Kidney (tissue), 14 donors: ENCODE data around the gene HOXB5. TPM values are rescaled to one million over a fixed set of nuclear protein-coding genes. Genes with fewer than 3 reads are reported as not detected.

Experiments used
- DNase-seq, 5 donors: peaks; one replicate each; pipeline ENCODE4 v3.0.0-alpha.2; 2013 to 2020
- FAIRE-seq: peaks from 2 replicates; lab custom pipeline; 2012; peaks lifted over from hg19 to GRCh38; lab: Jason Lieb, UNC
- H3K27ac ChIP-seq, 2 donors: one replicate each; pipeline ENCODE4 v1.7.0; 2013; ENCODE audit warnings: low read depth in 2 of 2, low read length in 2 of 2, inconsistent platforms in 1 of 2
- H3K27me3 ChIP-seq: one replicate; pipeline ENCODE4 v1.7.1; 2013; ENCODE audit warnings: low read length, inconsistent platforms; ENCODE audit not compliant: control insufficient read depth, insufficient read depth
- H3K36me3 ChIP-seq, 3 donors: one replicate each; pipeline versions ENCODE4 v1.7.0 to v1.7.1; 2013; ENCODE audit warnings: low read length in 3 of 3, control low read depth in 1 of 3, inconsistent platforms in 1 of 3; ENCODE audit not compliant: insufficient read depth in 3 of 3, control insufficient read depth in 2 of 3
- H3K4me1 ChIP-seq, 3 donors: one replicate each; pipeline versions ENCODE4 v1.7.0 to v1.7.1; 2013; ENCODE audit warnings: low read length in 3 of 3, inconsistent platforms in 1 of 3, low read depth in 1 of 3; ENCODE audit not compliant: control insufficient read depth in 2 of 3, insufficient read depth in 2 of 3
- H3K4me3 ChIP-seq, 3 donors: one replicate each; pipeline versions ENCODE4 v1.7.0 to v1.8.1; 2013; ENCODE audit warnings: low read length in 3 of 3, control low read depth in 1 of 3, inconsistent platforms in 1 of 3
- H3K9ac ChIP-seq, 3 donors: one replicate each; pipeline versions ENCODE4 v1.7.0 to v1.7.1; 2013; ENCODE audit warnings: low read length in 3 of 3, control low read depth in 1 of 3, inconsistent platforms in 1 of 3
- H3K9me3 ChIP-seq, 3 donors: one replicate each; pipeline versions ENCODE4 v1.7.0 to v1.7.1; 2013; ENCODE audit warnings: low read length in 3 of 3, control low read depth in 1 of 3, inconsistent platforms in 1 of 3; ENCODE audit not compliant: control insufficient read depth in 2 of 3, insufficient read depth in 1 of 3
- CTCF ChIP-seq: IDR thresholded peaks from 3 replicates; pipeline ENCODE4 v1.5.1; 2012; ENCODE audit warnings: mild to moderate bottlenecking, moderate library complexity, borderline replicate concordance; ENCODE audit not compliant: insufficient read depth; ENCODE audit errors: extremely low read depth
- intact Hi-C: fragments of 100-400 bp; cut with DNase I; formaldehyde crosslinking; loops from one replicate; pipeline ENCODE4 v1.11.1; 2022
- polyA plus RNA-seq: library from polyadenylated mRNA; stranded (reverse); fragments of 350-450 nt; fragmentation: Illumina TruSeq; extraction: RNeasy Lipid Tissue Mini Kit (QIAGEN cat#74804); gene quantifications from one replicate; pipeline ENCODE4 v1.2.3, GENCODE V29; 2014; ENCODE audit warnings: low read depth, low replicate concordance; ENCODE audit not compliant: insufficient read depth
- total RNA-seq: library from RNA; stranded (reverse); fragmentation: NEBNext Ultra II Directional; extraction: Animal tissue kit (Norgen Biotek cat#: 25700); gene quantifications from one replicate; pipeline ENCODE4 v1.2.1, GENCODE V29; 2021
- donor health status: control.
- donor health status: control.
- donor health status: control.
- donor health status: control.
- donor health status: control.
- donor health status: DM: yes; HTN: yes; CAD: no.
- donor health status: Normal renal cell carcinoma (clear cell type).

HOXB5 gene
- total and polyA plus RNA-seq, 2 donors from 2014 or later, result 12.3 to 27.0 TPM

- no peak for TF ChIP-seq CTCF
- Histone ChIP-seq H3K27me3 (peaks cover 11% of the 10 kb centered on the region), H3K9me3 (no peaks in the 10 kb centered on the region), H3K9ac (peak overlapping the region; percentile 71 to 82 (median 82)), H3K27ac (peak overlapping the region; percentile 85 to 97), H3K4me1 (peaks cover 0 to 15% (median 9%) of the 10 kb centered on the region in 3 donors), H3K4me3 (peak overlapping the region; percentile 81 to 85 (median 82)), H3K36me3 (no peaks in the 10 kb centered on the region)
- intact Hi-C loops, result no loop called here
- DNase-seq (peak in 3 of 5 donors; percentile 48 to 69 (median 67)), FAIRE-seq (no peak)
Measured at GRCh38 chr17:48612456-48612853, 18.9 kb upstream of the HOXB5 start.

DNA sequence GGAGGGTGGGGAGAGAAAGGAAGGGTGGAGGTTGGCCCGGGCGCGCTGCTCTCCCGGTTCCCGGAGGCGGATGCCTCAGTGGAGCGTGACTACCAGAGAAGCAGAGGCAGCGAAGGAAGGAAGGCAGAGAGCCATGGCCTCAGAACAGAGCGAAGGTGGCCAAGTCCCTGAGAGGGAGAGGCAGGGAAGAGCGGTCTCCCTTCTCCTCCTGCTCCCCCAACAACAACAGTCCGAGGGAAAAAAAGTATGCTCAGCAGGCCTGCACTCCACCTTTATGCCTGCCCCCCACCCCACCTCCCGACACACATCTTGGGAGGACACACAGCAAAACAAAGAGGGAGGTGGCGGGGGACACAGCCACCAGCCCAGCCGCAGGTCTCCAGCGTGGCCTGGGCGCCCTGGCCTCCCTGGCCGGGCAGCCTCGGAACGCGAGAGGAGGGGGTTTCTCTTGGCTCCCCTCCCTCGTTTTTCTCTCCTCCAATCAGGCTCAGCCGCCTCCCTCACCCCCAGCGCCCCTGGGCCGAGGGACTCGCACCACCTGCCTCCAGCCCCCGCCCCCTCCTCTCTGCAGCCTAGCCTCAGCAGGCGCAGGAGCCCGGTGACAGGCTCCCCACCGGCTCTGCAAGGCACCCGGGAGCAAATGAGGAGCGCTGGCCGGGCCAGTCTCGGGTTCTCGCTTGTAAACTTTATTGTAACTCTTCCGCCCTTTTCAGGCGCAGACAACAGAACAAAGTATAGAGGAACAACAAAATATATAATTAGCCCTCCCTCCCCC, 18.3 kb upstream of the HOXB5 start:
- Histone ChIP-seq H3K9me3 (no peaks in the 10 kb centered on the region), H3K27me3 (peaks cover 11% of the 10 kb centered on the region), H3K36me3 (no peaks in the 10 kb centered on the region), H3K4me1 (peaks cover under 1 to 15% (median 9%) of the 10 kb centered on the region in 3 donors), H3K27ac (peak overlapping the region; percentile 97), H3K9ac (peak overlapping the region; percentile 83 to 98 (median 90)), H3K4me3 (peak overlapping the region; percentile 82 to 91 (median 85))
- intact Hi-C loops, result no loop called here
- no peak for TF ChIP-seq CTCF
- no peak for FAIRE-seq
- peak; percentile 93 to 97 (median 97) for DNase-seq

- DNase-seq (peak in 2 of 5 donors; percentile 58 to 82), FAIRE-seq (no peak)
- Histone ChIP-seq H3K36me3 (no peaks in the 10 kb centered on the region), H3K27ac (peak overlapping the region; percentile 97), H3K9ac (peak overlapping the region; percentile 80 to 98 (median 90)), H3K4me3 (peak overlapping the region; percentile 82 to 91 (median 85)), H3K27me3 (peaks cover 7% of the 10 kb centered on the region), H3K9me3 (peaks cover 0 to 3% (median 0%) of the 10 kb centered on the region in 3 donors), H3K4me1 (peaks cover 3 to 14% (median 9%) of the 10 kb centered on the region in 3 donors)
- TF ChIP-seq CTCF, result no peak
- intact Hi-C loops, result no loop called here
Measured at GRCh38 chr17:48611213-48611612, 17.6 kb upstream of the HOXB5 start.
